ENCODE data around the gene FAM120B.

FAM120B gene

DNA sequence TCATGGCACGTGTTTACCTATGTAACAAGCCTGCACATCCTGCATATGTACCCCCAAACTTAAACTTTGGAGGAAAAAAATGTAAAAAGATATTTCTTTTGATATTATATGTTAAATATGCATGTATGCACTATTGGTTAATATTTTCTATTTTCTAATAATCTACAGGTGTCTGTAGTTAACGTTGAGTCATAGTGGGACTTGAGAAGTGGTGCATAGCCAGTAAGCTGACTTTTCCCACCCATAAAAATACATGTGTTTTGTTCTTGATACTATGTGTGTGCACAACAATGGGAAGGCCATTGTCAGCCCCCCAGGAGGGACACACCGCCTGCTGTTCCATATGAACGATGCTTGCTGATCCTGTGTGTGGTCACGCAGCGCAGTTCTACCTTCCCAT is 49.1 kb downstream of the FAM120B start:
- no peak for DNase-seq (ENCODE audit: low read depth in 2 of 2)

DNA sequence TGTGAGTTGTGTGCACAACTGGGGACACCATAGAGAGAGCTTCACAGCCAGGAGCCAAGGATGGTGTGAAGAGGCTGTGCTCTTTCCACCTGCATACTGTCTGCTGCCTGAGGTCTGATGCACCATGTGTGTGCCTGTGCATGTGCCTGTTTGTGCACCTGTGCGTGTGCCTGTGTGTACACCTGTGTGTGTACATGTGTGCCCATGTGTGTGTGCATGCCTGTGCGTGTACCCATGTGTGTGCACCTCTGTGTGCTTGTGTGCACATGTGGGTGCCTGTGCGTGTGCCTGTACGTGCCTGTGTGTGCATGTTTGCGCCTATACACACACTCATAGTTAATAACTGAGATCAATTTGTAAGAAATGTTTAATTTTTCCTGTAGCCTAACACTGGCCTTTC is 51.3 kb downstream of the FAM120B start:
- DNase-seq (ENCODE audit: low read depth in 2 of 2) = no peak

DNA sequence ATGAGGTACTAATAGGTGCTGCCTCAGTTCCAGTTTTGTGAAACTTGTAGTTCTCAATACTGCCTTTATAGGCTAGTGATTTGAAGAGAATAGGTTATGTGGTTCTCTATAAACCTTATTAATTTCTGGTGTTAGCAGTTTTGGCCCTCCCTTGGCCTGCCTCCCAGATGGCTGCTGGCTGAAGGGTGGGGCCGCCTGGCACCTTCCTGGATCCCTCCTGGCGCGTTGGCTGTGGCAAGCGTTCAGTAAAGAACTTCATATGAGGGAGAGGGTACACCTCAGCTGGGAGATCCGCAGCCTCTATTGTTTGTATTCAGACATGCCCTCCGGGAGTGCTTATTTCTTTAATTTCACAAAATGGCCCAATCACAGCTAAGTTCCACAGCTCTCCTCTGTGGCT is 51.9 kb downstream of the FAM120B start:
- DNase-seq (ENCODE audit: low read depth in 2 of 2) = no peak

DNA sequence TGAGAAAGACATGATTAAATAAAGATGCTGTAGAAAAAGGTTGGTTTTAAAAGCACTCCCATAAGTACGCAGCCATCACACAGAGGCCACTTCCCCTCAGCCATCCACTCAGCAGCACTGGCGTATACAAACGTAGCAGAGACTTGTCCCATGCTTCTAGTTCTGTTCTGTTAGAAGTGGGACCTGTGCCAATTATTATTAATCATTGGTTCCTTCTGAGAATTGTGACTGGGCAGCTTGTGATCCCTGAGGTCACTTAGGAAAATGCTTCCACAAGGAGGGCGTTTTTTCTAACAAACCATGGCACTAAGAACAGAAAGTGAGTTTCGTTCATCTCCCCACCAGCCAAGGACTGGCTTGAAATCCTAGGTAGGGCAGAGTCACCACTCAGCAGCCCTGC is 53.9 kb downstream of the FAM120B start:
- DNase-seq (ENCODE audit: low read depth in 2 of 2) = no peak

DNA sequence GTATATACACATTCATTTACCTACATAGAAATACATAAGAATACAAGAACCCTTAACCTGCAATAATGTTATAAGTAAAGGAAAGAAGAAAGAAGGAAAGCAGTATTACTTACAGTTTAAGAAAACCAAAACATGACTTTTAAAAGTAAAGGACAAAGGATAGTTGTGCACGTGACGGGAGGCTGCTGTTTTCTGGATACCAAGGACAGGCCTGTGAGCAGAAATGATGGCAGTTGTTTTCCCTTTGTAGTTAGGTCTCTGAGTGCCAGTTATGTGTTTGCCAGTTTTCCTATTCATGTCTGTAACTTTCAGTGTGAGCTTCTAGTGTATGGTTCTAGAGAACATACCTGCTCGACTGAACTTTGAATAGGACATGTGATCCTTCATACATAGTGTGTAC is 54.8 kb downstream of the FAM120B start:
- no peak for DNase-seq (ENCODE audit: low read depth in 2 of 2)

DNA sequence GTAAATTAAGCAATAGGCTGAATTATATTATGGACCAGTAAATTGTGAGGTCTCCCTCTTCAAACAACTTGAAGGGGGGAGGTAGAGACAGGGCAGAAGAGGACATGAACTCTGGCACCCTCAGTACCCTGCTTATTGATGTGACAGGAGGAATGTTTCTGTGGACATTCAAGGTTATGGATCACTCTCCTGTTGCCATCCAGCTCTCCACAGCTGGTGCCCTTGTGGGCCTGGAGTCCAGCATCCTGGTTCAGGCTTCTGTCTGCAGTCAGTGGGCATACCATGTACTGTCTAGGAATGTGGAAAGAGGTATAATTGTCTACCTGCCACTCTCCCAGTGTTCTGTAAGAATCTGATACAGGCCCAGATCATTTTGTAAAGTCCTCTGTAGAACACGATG is 55.6 kb downstream of the FAM120B start:
- no peak for DNase-seq (ENCODE audit: low read depth in 2 of 2)

DNA sequence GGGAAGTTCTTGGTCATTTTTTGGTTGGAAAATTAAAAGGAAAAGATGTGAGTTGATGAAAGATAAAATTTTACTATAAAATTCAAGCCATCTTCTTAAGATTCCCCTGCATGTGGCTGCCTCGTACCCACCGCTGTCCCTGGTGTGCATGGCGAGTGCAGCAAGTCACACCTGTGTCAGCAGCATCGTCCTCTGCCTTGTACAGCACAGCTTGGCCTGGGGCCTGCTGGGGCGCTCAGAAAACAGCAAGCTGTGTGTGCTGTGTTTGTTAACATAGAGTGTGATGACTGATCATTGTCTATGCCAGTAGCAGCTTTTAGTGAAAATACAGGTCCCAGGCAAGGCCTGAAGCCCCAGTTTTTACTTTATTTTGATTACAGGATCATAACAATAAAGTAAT is 56.7 kb downstream of the FAM120B start:
- no peak for DNase-seq (ENCODE audit: low read depth in 2 of 2)

DNA sequence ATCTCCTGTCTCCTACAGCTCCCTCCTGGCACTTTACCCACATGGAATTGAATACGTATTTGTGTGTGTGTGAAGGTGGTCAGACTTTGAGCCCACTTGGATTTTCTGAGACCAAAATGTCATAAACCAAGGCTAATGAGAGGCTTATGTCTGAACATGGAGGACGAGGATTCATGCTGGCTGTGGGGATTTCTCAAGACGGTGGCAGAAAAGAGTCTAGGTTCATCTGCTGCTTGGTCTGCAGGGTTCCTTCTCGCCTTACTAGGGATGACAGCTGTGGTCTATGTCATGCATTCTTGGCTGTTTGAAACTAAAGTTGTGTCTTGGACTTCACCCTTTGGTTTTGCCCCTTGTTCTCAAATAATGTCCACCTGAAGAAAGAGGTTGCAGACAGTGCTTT is 58.6 kb downstream of the FAM120B start:
- no peak for DNase-seq (ENCODE audit: low read depth in 2 of 2)

DNA sequence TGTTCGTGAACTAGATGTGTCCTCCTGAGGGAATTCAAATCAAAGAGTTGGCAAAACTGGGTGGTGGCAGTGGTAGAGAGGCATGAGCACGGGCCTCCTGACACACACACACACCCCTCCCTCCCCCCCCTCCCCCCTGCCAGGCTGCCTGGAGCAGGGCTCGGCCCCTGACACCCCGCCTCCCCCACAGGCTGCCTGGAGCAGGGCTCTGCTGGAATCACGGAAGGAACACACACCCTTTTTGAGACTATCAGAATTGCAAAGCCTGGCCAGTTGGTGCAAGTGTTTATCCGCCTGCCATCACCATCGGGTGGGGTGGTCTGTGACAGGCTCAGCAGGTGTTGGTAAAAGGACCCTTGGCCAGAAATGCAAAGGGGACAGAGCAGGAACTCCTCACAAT is 59.0 kb downstream of the FAM120B start:
- no peak for DNase-seq (ENCODE audit: low read depth in 2 of 2)

DNA sequence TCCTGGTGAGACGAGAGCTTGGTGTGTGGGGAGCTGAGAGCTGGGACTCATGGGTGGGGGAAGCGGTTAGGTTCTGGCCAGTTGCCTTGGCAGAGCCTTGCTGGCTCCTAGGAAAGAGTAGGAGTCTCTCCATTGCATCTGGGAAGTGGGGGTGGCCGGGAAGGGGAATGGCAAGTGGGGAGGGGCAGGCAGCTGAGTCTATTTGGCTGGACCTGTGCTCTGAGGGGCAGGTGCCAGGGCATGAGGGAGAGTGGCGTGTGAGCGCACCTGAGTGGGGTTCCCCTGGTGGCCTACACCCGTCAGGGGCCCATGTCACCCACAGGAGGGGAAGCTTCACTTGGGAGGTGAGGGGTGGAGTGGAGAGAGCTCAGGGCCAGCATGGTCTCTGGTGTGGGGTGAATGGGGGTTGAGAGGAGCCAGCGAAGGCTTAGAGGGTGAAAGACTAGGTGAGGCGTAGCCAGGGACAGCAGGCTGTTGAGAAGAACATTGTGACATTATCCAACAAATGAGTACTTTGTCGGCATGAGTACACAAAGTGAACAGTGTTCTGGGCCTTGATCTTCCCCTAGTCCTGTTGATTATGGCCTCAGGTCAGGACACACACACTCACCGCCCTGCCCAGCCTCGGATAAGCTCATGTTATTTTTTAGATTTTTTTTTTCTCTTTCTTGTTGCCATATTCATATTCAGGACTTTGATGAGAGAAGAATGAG is 59.8 kb downstream of the FAM120B start:
- DNase-seq (ENCODE audit: low read depth in 2 of 2) = no peak

DNA sequence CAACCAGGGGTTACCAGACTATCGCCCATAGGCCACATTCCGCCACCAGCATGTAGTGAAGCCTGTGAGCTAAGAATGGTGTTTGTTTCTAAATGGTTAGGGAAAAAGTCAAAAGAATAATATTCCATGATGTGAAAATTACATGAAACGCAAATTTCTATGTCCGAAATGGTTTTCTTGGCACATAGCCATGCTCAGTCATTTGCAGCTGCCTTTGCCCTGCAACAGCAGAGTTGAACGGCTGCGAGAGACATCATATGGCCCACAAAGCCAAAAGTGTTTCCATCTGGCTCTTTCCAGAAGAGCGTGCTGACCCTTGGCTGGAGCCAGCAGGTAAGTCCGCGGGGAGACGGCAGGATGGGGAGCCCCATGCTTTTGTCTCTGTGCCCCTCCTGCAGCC is 60.7 kb downstream of the FAM120B start:
- no peak for DNase-seq (ENCODE audit: low read depth in 2 of 2)

DNA sequence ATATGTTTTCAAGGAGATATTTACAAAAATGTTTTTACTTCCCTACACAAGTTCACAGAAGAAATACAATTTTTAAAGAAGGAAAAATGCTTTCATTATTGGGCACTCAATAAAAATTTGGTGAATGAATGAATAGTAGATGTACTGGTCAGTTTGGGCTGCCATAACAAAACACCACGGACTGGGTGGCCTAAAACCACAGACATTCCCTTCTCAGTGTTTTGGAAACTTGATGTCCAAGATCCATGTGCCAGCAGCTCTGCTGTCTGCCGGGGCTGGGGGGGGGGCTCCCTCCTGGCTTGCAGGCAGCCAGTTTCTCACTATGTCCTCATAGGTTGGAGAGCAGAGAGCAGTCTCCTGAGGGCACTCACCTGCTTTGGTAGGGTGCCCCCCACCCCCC is 62.0 kb downstream of the FAM120B start:
- no peak for DNase-seq (ENCODE audit: low read depth in 2 of 2)

DNA sequence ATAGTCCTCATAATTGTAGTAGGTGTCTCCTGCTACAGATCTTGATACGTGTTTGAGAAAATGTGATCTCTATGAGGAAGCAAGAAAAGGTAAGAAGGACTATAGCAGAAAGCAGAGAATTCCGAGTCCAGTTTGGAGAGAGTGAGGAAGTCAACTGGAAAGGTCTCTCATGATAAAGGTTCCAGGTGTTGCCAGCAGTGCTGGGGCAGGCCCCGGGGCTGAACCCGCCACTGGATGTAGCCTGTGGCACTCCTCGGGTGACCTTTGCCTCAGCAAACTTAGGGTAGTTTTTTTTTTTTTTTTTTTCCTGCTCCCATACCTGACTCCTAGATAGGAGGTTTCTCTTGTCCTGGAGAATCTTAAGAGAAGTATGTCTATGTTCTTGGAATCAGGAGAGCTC is 62.8 kb downstream of the FAM120B start:
- DNase-seq (ENCODE audit: low read depth in 2 of 2) = no peak

DNA sequence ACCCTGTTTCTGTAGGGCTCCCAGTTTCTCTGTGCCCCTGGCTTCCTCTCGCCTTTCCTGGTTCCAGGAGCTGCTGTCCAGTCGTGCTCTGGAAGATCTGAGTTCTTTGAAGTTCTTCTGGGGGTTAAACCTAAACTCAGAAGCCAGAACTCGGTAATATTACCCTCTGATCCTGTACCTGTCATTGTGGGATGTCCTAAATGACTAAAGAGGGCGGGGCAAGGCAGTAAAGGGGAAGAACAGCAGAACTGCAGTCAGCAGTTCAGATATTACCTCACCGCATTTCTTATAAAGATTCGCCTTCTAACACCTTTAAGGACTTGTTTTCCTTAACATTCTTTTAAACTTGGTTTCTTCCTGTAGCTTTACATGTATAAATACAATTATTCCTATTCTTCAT is 63.9 kb downstream of the FAM120B start:
- DNase-seq (ENCODE audit: low read depth in 2 of 2) = no peak

DNA sequence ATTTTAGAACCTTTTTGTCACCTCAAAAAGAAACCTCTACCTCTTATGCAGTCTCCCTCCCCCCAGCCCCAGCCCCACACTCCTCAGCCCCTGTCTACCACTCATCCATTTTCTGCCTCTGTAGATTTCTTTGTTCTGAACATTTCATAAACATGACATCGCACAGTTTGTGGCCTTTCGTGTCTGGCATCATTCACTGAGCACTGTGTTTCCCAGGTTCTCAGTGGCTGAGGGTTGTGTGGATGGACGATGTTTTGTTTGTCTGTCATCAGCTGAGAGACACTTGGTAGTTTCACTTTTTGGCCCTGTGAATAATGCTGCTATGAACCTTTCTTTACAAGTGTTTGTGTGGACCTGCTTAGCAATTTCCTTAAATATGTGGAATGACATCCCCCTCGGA is 64.5 kb downstream of the FAM120B start:
- DNase-seq (ENCODE audit: low read depth in 2 of 2) = no peak

DNA sequence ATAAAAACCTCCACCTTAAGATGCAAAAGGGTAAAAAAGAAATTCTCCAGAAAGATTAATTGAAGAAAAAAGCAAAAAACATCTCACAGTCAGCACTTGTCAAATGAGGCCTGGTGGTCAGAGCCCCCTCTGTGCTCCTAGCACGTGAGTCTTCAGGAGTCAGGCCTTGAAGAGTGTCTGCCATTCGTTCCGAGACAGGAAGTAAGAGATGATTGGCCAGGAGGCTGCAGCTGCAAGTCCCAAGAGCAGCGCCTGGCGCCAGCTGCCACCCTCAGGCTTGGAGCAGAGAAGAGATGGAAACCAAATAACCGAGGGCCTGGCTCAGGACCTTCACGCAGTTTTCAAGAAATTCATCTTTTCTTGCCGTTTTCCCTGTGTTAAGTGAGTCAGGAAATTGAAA is 65.0 kb downstream of the FAM120B start:
- no peak for DNase-seq (ENCODE audit: low read depth in 2 of 2)

DNA sequence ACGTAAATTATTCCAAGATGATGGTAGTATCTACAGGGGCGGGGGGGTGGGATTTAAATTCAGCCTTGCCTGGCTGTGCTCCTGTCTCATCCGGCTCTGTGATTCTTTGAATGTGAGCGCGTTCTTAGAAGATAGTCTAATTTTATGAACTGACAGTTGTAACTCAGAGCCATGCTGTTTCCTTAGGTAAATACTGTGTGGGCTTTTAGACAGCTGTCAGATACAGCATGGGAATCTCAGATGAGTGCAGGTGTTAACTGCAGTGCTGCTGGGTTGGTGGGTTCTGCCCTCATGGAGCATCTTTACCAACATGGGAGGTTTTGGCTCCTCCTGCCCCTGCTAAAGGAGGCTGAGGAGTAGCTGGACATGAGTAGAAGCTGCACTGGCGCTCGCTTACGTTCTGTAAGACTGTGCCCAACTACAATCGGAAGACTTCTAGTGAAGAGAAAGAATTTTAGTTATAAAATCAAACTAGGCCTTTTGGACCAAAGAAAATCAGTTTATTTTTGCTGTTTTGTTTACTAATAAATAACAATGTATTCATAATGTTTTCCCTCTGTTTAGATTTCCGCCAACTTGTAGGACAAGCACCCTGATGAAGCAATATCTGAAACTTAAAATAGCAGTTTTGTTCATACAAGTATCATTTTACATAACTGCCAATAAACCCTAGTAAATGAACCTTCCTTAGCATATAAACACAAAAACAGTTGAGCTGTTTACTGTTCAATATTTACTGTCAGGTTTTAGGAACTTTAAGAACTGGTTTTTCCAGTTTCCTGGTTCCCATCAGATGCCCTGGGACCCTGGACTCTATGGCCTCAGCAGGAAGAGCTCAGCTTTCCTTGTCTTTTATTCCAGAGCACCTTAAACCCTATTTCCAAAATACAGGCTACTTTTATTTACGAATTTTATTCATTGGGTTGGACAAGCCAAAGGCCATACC is 66.1 kb downstream of the FAM120B start:
- DNase-seq (ENCODE audit: low read depth in 2 of 2) = no peak

DNA sequence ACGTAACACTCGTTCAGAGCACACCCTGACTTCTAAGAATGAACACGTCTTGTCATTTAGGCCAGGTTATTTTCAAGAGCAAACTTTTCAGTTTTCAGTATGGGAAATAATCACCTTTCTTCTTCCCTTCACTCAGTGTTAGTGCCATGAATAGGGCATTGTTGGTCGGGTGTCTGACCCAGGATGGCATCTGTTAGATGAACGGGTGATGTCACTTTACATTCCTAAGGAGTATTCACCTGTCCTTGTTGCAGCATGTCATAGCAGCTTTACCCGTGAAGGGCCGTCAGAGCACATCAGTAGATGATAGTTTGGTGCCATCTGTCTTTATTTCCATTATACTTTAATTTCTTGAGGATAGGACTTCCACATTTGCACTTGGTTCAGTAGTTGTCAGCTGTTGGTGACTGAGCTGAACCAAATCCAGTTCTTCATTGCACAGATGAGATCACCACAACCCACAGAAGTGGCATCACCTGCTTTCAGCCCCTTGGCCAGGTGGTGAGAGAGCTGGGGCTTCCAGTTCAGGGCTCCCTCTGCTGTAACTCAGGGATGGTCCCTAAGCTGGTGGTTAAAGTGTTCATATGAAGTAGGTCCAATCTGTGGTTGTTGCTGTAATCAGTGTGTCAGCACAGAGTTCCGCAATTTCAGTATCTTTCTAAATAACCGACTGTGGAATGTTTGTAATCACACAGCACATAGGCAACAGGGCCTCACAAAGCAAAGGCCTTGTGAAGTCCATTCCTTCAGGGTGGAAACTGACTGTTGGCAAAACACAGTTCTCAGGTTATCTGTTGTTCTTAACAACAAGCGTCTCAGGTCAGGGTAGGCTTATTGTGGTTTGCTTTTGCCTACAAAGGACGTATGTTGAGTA is 68.2 kb downstream of the FAM120B start:
- no peak for DNase-seq (ENCODE audit: low read depth in 2 of 2)

DNA sequence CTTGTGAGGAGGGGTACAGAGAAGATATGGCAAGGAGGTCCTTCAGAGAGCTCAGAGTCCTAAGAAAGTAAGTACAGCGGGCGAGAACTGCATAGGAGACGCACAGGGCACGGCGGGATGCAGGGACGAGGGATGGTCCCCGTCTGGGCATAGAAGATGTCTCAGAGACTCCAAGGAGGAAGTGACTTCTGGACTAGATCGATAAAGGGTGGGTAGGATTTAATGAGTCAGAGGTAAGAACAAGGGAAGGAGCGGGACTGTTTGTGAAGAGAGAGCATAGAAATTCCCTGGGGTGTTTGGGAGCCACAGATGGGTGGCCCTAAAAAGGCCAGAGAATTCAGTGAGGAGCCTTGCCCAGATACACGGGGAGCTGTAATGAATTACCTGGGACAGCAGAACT is 69.1 kb downstream of the FAM120B start:
- no peak for DNase-seq (ENCODE audit: low read depth in 2 of 2)

DNA sequence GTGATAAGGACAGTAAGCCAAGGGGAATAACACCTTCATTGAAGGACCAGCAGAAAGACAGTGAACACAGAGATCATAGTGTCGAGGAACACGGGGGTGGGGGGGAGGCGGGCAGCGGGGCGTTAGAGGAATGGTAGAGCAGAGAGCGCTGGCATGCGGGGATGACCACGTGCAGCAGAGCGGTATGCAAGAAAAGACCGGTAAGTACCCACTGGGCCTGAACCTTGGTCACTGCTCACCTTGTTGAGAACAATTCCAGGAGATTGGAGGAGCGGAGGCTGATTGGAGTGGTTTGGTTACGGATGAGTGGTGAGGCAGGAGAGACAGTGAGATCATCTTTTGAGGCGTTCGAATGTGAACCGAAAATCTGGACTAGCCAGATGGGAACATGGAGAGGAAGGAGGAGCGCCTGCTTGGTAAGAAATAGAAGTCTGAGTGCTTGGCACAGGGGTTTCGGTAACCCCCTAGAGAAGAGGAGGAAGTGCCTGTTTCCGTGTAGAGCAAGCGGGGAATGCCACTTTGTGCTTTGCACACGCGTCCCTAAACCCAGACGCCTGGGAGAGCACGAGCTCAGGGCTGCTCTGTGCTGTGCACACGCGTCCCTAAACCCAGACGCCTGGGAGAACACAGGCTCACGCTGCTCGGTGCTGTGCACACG is 70.0 kb downstream of the FAM120B start:
- no peak for DNase-seq (ENCODE audit: low read depth in 2 of 2)

DNA sequence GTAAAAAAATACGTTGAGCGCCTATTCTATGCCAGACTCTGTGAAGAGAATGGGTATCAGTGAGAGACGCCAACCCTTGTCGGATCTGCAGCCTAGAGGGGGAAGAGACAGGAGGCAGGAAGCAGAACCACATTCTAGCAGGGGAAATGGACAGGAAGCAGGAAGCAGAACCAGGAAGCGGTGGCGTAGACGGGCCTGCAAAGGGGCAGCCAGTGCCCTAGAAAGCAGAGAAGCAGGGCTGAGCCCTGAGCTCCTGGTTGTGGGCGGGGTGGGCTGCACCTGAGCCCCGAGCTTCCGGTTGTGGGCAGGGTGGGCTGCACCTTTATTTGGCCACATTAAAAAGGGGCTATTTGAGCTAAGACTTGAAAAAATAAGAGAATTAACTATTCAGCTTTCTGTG is 71.9 kb downstream of the FAM120B start:
- DNase-seq (ENCODE audit: low read depth in 2 of 2) = no peak

DNA sequence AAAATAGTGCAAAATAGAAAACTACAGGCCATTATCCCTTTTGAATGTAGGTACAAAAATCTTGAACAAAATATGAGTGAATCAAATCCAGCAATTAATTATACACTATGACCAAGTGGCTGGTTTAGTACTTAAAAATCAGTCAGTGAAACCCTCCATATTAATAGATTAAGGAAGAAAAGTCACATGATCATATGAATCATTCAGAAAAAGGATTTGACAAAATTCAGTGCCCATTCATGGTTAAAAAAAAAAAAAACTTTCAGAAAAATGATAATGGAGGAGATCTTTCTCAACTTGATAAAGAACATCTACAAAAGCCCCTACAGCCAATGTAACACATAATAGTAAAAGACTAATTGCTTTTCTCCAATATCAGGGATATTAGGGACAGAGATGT is 75.0 kb downstream of the FAM120B start:
- DNase-seq (ENCODE audit: low read depth in 2 of 2) = no peak

Data from stimulated activated CD8-positive, alpha-beta memory T cell treated with anti-CD3 and anti-CD28 coated beads, Interleukin-7, amount 100 ng/mL, for 1 hour (primary cell).